ENCODE results near the gene TNFAIP8L1.
"Not testable (repeated sequence)": the region's sequence is repeated elsewhere in the genome, so short reads cannot be mapped to it uniquely, and the experiment has no call there.

The TNFAIP8L1 gene

GRCh38 chr19:4638828-4639530, at the start of gene TNFAIP8L1:
TNFAIP8L1 (plus strand) TSS chr19:4639516; CDS start chr19:4651870, 12,354 bp downstream.
- peak; percentile 93 for DNase-seq (ENCODE audit: low spot score)

DNA sequence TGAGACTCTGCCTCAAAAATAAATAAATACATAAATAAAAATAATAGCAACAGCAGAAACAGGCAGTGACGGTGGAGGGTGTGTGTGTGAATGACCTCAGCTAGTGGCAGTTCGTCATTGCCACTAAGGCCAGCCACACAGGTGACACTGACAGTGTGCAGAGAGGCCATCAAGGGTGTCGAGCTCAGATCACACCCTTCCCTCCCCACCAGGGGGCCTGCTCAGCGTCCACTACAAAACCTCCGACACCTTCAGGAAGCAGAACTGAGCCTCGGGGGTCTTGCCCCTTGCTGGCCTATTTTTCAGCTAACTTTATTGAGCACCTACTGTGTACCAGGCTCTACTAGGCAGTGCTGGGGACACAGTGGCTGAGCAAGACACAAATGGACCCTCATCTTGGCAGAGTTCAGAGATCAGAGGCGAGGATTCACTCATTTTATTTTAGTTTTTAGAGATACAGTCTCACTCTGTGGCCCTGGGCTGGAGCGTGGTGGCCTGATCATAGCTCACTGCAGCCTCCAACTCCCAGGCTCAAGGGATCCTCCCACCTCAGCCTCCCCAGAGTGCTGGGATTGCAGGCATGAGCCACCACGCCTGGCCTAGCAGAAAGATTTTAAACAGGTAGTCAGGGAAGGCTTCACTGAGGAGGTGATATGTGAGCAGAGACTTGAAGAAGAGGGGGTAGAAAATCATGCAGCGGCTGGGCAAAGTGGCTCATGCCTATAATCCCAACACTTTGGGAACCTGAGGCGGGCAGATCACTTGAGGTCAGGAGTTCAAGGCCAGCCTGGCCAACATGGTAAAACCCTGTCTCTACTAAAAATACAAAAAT, 49.5 kb upstream of the TNFAIP8L1 start:
- DNase-seq (ENCODE audit: low spot score): peak; percentile 53

GRCh38 chr19:4590559-4590958, 48.8 kb upstream of the TNFAIP8L1 start:
- DNase-seq (ENCODE audit: low spot score): no peak

- no peak for DNase-seq (ENCODE audit: low spot score)
Measured at GRCh38 chr19:4591320-4591719, 48.0 kb upstream of the TNFAIP8L1 start.

DNA sequence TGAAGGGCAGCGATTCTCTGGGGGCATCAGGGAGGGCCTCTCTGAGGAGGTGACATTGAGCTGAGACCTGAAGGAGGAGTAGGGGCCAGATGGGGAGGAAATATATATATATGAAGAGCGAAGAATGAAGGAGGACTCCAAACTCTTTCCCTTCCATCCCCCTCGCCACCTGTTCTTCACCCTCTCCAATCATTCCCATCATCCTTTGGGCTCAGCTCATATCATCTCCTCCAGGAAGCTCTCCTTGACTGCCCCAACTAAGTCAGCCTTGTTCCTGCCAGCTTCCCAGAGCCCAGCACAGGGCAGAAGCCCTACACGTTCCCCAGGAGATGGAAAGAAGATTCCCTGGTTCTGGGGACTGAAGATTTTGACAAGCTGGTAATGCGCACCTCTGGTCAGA, 46.9 kb upstream of the TNFAIP8L1 start:
- DNase-seq (ENCODE audit: low spot score): no peak

- peak; percentile 88 for DNase-seq (ENCODE audit: low spot score)
Measured at GRCh38 chr19:4593409-4593851, 45.9 kb upstream of the TNFAIP8L1 start.

- peak; percentile 43 for DNase-seq (ENCODE audit: low spot score)
Measured at GRCh38 chr19:4594201-4594600, 45.1 kb upstream of the TNFAIP8L1 start.

DNA sequence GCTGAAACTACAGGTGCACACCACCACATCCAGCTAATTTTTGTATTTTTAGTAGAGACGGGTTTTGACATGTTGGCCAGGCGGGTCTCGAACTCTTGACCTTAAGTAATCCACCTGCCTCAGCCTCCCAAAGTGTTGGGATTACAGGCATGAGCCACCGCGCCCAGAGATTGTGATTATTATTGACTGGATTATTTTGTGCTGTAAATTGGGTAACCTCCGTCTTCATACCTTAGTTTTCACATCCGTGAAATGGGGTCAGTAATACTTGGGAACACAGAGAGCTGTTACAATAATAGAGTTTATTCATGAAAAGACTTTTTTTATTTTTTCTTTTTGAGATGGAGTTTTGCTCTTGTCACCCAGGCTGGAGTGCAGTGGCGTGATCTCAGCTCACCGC, 44.2 kb upstream of the TNFAIP8L1 start:
- not testable (repeated sequence) for DNase-seq (ENCODE audit: low spot score)

GRCh38 chr19:4596033-4596904, 43.0 kb upstream of the TNFAIP8L1 start:
- no peak for DNase-seq (ENCODE audit: low spot score)

DNA sequence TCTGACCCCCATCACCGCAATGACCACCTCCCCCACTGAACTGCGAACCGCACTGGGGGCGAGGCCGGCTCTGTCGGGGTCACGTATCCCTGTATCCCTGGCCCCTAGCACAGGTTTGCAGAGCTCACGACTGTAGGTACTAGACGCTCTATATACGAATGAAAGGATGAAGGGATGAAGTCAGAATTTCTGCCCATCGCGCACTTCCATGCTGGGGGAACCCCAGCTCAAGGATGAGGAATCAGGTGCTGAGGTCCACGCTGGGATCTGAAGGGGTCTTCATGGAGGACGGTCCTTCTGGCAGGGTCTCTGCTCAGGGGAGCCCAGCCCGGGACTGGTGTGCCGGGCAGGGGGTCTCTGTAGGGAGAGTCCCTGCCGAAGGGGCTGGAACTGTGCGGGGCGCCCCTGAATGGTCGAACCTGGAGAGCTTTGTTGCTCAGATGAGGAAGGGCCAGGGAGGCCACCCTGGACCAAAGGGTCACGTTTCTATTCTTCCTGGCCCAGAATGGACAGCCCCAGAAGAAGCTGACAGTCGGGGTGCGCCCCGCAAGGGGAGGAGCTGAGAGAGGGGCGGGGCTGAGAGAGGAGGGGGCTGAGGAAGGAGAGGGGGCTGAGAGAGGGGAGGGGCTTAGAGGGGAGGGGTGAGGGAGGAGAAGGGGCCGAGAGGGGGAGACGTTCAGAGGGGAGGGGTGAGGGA, 41.9 kb upstream of the TNFAIP8L1 start:
- no peak for DNase-seq (ENCODE audit: low spot score)

- peak; percentile 55 for DNase-seq (ENCODE audit: low spot score)
Measured at GRCh38 chr19:4597975-4598671, 41.2 kb upstream of the TNFAIP8L1 start.

GRCh38 chr19:4598712-4599111, 40.6 kb upstream of the TNFAIP8L1 start:
- DNase-seq (ENCODE audit: low spot score): no peak

- DNase-seq (ENCODE audit: low spot score): no peak
Measured at GRCh38 chr19:4600082-4600481, 39.2 kb upstream of the TNFAIP8L1 start.

- no peak for DNase-seq (ENCODE audit: low spot score)
Measured at GRCh38 chr19:4600893-4601292, 38.4 kb upstream of the TNFAIP8L1 start.

DNA sequence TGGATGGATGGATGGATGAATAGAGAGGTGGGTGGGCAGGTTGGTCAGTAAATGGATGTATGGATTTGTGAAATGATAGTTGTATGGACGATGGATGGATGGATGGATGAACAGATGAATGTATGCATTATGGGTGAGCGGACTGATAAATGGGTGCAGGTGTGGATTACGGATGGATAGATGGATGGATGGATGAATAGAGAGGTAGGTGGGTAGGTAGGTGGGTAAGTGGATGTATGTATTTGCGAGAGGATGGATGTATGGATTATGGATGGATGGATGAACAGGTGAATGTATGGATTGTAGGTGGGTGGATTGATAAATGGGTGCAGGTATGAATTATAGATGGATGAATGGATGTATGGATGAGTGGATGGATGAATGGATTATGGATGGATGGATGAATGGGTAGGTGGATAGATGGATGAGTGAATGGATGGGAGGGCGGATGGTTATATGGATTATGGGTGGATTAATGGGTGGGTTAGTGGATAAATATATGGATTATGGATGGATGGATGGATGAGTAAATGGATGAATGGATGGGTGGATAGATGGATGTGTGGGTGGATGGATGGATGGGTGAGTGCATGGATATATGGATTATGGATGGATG, 37.0 kb upstream of the TNFAIP8L1 start:
- DNase-seq (ENCODE audit: low spot score): no peak

- DNase-seq (ENCODE audit: low spot score): no peak
Measured at GRCh38 chr19:4602915-4603314, 36.4 kb upstream of the TNFAIP8L1 start.

GRCh38 chr19:4604912-4605311, 34.4 kb upstream of the TNFAIP8L1 start:
- DNase-seq (ENCODE audit: low spot score): no peak

DNA sequence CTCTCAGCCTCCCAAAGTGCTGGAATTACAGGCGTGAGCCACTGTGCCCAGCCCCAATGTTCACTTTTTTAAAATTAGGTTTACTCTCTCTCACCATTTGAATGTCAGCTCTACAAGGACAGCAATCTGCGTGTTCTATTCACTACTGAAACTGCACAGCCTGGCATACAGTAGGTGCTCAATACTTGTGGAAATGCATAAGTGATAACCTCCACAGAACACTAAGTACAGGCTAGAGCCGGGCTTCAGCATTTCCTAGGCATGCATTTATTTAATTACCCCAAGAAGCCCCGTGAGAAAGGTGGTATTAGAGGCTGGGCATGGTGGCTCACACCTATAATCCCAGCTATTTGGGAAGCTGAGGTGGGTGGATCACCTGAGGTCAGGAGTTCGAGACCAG, 33.1 kb upstream of the TNFAIP8L1 start:
- no peak for DNase-seq (ENCODE audit: low spot score)

GRCh38 chr19:4606921-4607678, 32.2 kb upstream of the TNFAIP8L1 start:
- DNase-seq (ENCODE audit: low spot score): no peak

All from RKO (cell line).